H9 (cell line): ENCODE measurements around the gene ATG5. TPM values are rescaled to one million over a fixed set of nuclear protein-coding genes. Genes with fewer than 3 reads are reported as not detected.
A peak's percentile ranks its signal among the peaks of the same experiment; 100 is the strongest.

Experiments
- DNase-seq: peaks from one replicate; pipeline ENCODE4 v3.0.0-alpha.2; 2017
- H2AFZ ChIP-seq: one replicate; pipeline ENCODE4 v1.6.1; 2013; ENCODE audit warnings: mild to moderate bottlenecking, low read length, control low read depth, moderate library complexity
- H2AK5ac ChIP-seq: 2 replicates; pipeline ENCODE4 v1.6.1; 2013; ENCODE audit warnings: low read length, control low read depth, mixed read lengths; ENCODE audit not compliant: insufficient read length
- H2BK120ac ChIP-seq: one replicate; pipeline ENCODE4 v1.6.1; 2013; ENCODE audit warnings: low read depth, mild to moderate bottlenecking, low read length, control low read depth, inconsistent platforms; ENCODE audit not compliant: poor library complexity, severe bottlenecking
- H2BK12ac ChIP-seq: 2 replicates; pipeline ENCODE4 v1.6.1; 2013; ENCODE audit warnings: low read length, control low read depth, mixed read lengths, low read depth; ENCODE audit not compliant: insufficient read length
- H2BK15ac ChIP-seq: 2 replicates; pipeline ENCODE4 v1.6.1; 2013; ENCODE audit warnings: low read depth, low read length, control low read depth
- H2BK20ac ChIP-seq: one replicate; pipeline ENCODE4 v1.6.1; 2013; ENCODE audit warnings: low read depth, mild to moderate bottlenecking, low read length, control low read depth, inconsistent platforms; ENCODE audit not compliant: poor library complexity, severe bottlenecking
- H2BK5ac ChIP-seq: 2 replicates; pipeline ENCODE4 v1.6.1; 2013; ENCODE audit warnings: low read length, control low read depth, mixed read lengths; ENCODE audit not compliant: insufficient read length
- H3K14ac ChIP-seq: 2 replicates; pipeline ENCODE4 v1.6.1; 2013; ENCODE audit warnings: low read length, control low read depth; ENCODE audit not compliant: insufficient read depth
- H3K18ac ChIP-seq: 2 replicates; pipeline ENCODE4 v1.6.1; 2013; ENCODE audit warnings: low read depth, mild to moderate bottlenecking, mixed read lengths, low read length, control low read depth; ENCODE audit not compliant: insufficient read length
- H3K23ac ChIP-seq: 2 replicates; pipeline ENCODE4 v1.6.1; 2013; ENCODE audit warnings: low read length, control low read depth, mixed read lengths, low read depth; ENCODE audit not compliant: insufficient read length
- H3K23me2 ChIP-seq: 2 replicates; pipeline ENCODE4 v1.6.1; 2013; ENCODE audit warnings: low read depth, mild to moderate bottlenecking, mixed read lengths, low read length, control low read depth; ENCODE audit not compliant: insufficient read length, poor library complexity, severe bottlenecking
- H3K27ac ChIP-seq: 2 replicates; pipeline ENCODE4 v1.5.1; 2013; ENCODE audit warnings: low read length, control low read depth, mixed read lengths, low read depth; ENCODE audit not compliant: insufficient read length
- H3K27me3 ChIP-seq: 2 replicates; pipeline ENCODE4 v1.6.1; 2013; ENCODE audit warnings: low read length, control low read depth, inconsistent platforms; ENCODE audit not compliant: insufficient read depth
- H3K4ac ChIP-seq: 2 replicates; pipeline ENCODE4 v1.6.1; 2013; ENCODE audit warnings: low read depth, mild to moderate bottlenecking, control low read depth, inconsistent platforms, low read length, moderate library complexity
- H3K4me1 ChIP-seq: 2 replicates; pipeline ENCODE4 v1.6.1; 2013; ENCODE audit warnings: low read length, control low read depth, inconsistent platforms; ENCODE audit not compliant: insufficient read depth
- H3K4me2 ChIP-seq: 2 replicates; pipeline ENCODE4 v1.6.1; 2013; ENCODE audit warnings: low read length, control low read depth, mixed read lengths; ENCODE audit not compliant: insufficient read length, insufficient read depth
- H3K56ac ChIP-seq: 2 replicates; pipeline ENCODE4 v1.6.1; 2013; ENCODE audit warnings: low read depth, mild to moderate bottlenecking, mixed read lengths, low read length, control low read depth; ENCODE audit not compliant: insufficient read length
- H3K79me1 ChIP-seq: 2 replicates; pipeline ENCODE4 v1.6.1; 2013; ENCODE audit warnings: low read depth, mild to moderate bottlenecking, moderate library complexity, low read length, control low read depth, inconsistent platforms; ENCODE audit not compliant: insufficient read depth, poor library complexity, severe bottlenecking
- H3K79me2 ChIP-seq: 2 replicates; pipeline ENCODE4 v1.6.1; 2013; ENCODE audit warnings: low read length, control low read depth, inconsistent platforms; ENCODE audit not compliant: insufficient read depth
- H3K9ac ChIP-seq: 2 replicates; pipeline ENCODE4 v1.6.1; 2013; ENCODE audit warnings: low read length, control low read depth, mixed read lengths; ENCODE audit not compliant: insufficient read length; ENCODE audit errors: extremely low read depth
- H3K9me3 ChIP-seq: one replicate; pipeline ENCODE4 v1.6.1; 2013; ENCODE audit warnings: low read depth, low read length, inconsistent platforms; ENCODE audit not compliant: control insufficient read depth
- H3T11ph ChIP-seq: one replicate; pipeline ENCODE4 v1.6.1; 2013; ENCODE audit warnings: mild to moderate bottlenecking, low read length, control low read depth, inconsistent platforms
- H4K20me1 ChIP-seq: one replicate; pipeline ENCODE4 v1.6.1; 2013; ENCODE audit not compliant: control insufficient read depth, insufficient read length, insufficient read depth
- H4K5ac ChIP-seq: 2 replicates; pipeline ENCODE4 v1.6.1; 2013; ENCODE audit warnings: low read depth, mild to moderate bottlenecking, mixed read lengths, low read length, control low read depth; ENCODE audit not compliant: insufficient read length
- H4K8ac ChIP-seq: replicated peaks from 2 replicates; pipeline ENCODE4 v1.6.1; 2013; ENCODE audit warnings: low read length, control low read depth, mixed read lengths, low read depth; ENCODE audit not compliant: insufficient read length
- H4K91ac ChIP-seq: 2 replicates; pipeline ENCODE4 v1.6.1; 2013; ENCODE audit warnings: low read depth, mild to moderate bottlenecking, moderate library complexity, mixed read lengths, low read length, control low read depth; ENCODE audit not compliant: insufficient read length
- H3K27ac Mint-ChIP-seq, 3 experiments: 2 replicates in 2 of 3; 3 replicates in 1 of 3; pipeline ENCODE4 v1.8.0; 2020 to 2021; ENCODE audit warnings: mixed read lengths in 3 of 3, mild to moderate bottlenecking in 1 of 3, moderate library complexity in 1 of 3
- H3K27me3 Mint-ChIP-seq: 2 replicates; pipeline ENCODE4 v1.8.0; 2021; ENCODE audit warnings: low read depth, mild to moderate bottlenecking, moderate library complexity, mixed read lengths
- H3K36me3 Mint-ChIP-seq, 3 experiments: 2 replicates in 2 of 3; 3 replicates in 1 of 3; pipeline ENCODE4 v1.8.0; 2020 to 2021; ENCODE audit warnings: low read depth in 3 of 3, mixed read lengths in 3 of 3; ENCODE audit not compliant: insufficient read depth in 1 of 3
- H3K4me1 Mint-ChIP-seq, 2 experiments: 2 replicates each; pipeline ENCODE4 v1.8.0; 2020; ENCODE audit warnings: mixed read lengths in 2 of 2
- H3K4me3 Mint-ChIP-seq, 2 experiments: 2 replicates in 1 of 2; 3 replicates in 1 of 2; pipeline ENCODE4 v1.8.0; 2020 to 2021; ENCODE audit warnings: mild to moderate bottlenecking in 2 of 2, mixed read lengths in 2 of 2, moderate library complexity in 1 of 2
- H3K9me3 Mint-ChIP-seq, 2 experiments: 2 replicates in 1 of 2; 3 replicates in 1 of 2; pipeline ENCODE4 v1.8.0; 2020; ENCODE audit warnings: mild to moderate bottlenecking in 2 of 2, mixed read lengths in 2 of 2, moderate library complexity in 1 of 2
- WGBS: extraction: QIAGEN DNeasy Blood & Tissue Kit; methylation state at CpG from one replicate; pipeline ENCODE4 v1.1.7; 2013; ENCODE audit warnings: missing lambda C conversion rate, low lambda C conversion rate, mixed read lengths; ENCODE audit not compliant: insufficient read length; ENCODE audit errors: extremely low coverage; 5-methylcytosine and 5-hydroxymethylcytosine counted together
- total RNA-seq: library from RNA; stranded (reverse); gene quantifications from 2 replicates; pipeline ENCODE4 v1.2.1, GENCODE V29; 2021
- TF ChIP-seq, protein P1 (sequence below): fragments of 200-600 bp; sonication (generic); conservative IDR thresholded peaks from 3 replicates; pipeline ENCODE4 v1.8.0; 2021; ENCODE audit warnings: antibody characterized with exemption, mild to moderate bottlenecking

ATG5 gene
- total RNA-seq, 1 experiment from 2014 or later = 36.7 TPM

DNA sequence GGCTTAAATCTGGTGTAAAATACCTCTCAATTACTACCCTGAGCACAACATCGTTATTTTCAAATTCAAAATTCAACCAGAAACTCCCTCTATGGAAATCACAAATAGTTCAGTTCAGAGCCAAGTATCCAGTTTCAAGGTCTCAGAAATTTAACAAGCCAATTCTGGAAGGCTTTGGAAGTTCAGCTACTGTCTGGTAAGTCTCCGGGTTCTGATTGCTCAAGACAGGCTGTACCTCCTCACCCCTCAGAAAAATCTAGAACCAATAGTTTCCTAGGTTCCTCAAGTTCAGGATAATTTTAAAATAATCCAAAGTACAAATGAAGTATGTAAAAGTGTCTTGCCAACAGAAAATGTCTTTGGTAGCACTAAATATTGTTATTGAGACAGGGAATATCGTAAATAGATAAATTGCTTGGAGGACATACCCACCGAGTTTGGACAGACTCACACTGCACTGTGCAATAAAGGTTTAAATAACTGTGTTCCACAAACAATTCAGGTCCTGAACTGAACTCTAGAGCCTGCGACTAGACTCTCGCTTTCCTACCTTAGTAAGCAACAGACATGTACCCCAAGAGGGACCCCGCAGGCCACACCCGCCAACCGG lies 729 bp downstream of the ATG5 start:
- H3K27me3 ChIP-seq = no peaks in the 10 kb centered on the region
- no peaks in the 10 kb centered on the region for H3K9me3 ChIP-seq
- H3K36me3 Mint-ChIP-seq = peaks cover 0 to 10% (median 6%) of the 10 kb centered on the region in 3 experiments; a peak in 4 of 7 replicates
- H3K56ac ChIP-seq = no peak overlapping the region
- H3K79me1 ChIP-seq = peaks cover 7% of the 10 kb centered on the region
- H4K20me1 ChIP-seq = no peaks in the 10 kb centered on the region
- no peak overlapping the region for H4K91ac ChIP-seq
- H3K4me1 Mint-ChIP-seq = peaks cover 23 to 24% of the 10 kb centered on the region in 2 experiments
- H3K27ac Mint-ChIP-seq = peak overlapping the region; percentile 90 to 97 (median 91)
- H3K18ac ChIP-seq = peak overlapping the region; percentile 83
- H3K9ac ChIP-seq = peak overlapping the region; percentile 72
- H3K23ac ChIP-seq = no peak overlapping the region
- no peak overlapping the region for H2BK120ac ChIP-seq
- no peak overlapping the region for H2BK15ac ChIP-seq
- no CpG with 5 or more reads among the region's 9 CpGs for WGBS
- H3K27ac ChIP-seq = peak overlapping the region; percentile 62
- peak overlapping the region; percentile 75 for H3K4me2 ChIP-seq
- H2BK5ac ChIP-seq = no peak overlapping the region
- no peak overlapping the region for H2BK20ac ChIP-seq
- no peak overlapping the region for H2AK5ac ChIP-seq
- no peak for DNase-seq
- H3K14ac ChIP-seq = peak overlapping the region; percentile 93; the same call in 1 of the 2 replicates
- no peaks in the 10 kb centered on the region for H3K9me3 Mint-ChIP-seq
- H2BK12ac ChIP-seq = no peak overlapping the region
- no peak overlapping the region for H4K5ac ChIP-seq
- no peak overlapping the region for H4K8ac ChIP-seq
- H2AFZ ChIP-seq = no peak overlapping the region
- H3K4me1 ChIP-seq = no peaks in the 10 kb centered on the region
- TF ChIP-seq, protein P1, sequence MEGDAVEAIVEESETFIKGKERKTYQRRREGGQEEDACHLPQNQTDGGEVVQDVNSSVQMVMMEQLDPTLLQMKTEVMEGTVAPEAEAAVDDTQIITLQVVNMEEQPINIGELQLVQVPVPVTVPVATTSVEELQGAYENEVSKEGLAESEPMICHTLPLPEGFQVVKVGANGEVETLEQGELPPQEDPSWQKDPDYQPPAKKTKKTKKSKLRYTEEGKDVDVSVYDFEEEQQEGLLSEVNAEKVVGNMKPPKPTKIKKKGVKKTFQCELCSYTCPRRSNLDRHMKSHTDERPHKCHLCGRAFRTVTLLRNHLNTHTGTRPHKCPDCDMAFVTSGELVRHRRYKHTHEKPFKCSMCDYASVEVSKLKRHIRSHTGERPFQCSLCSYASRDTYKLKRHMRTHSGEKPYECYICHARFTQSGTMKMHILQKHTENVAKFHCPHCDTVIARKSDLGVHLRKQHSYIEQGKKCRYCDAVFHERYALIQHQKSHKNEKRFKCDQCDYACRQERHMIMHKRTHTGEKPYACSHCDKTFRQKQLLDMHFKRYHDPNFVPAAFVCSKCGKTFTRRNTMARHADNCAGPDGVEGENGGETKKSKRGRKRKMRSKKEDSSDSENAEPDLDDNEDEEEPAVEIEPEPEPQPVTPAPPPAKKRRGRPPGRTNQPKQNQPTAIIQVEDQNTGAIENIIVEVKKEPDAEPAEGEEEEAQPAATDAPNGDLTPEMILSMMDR = no peak
- H3K4ac ChIP-seq = no peak overlapping the region
- H3K23me2 ChIP-seq = no peaks in the 10 kb centered on the region
- H3T11ph ChIP-seq = no peak overlapping the region
- peaks cover 9% of the 10 kb centered on the region for H3K27me3 Mint-ChIP-seq
- H3K79me2 ChIP-seq = peaks cover 19% of the 10 kb centered on the region; the same call in 1 of the 2 replicates
- H3K4me3 Mint-ChIP-seq = peak overlapping the region; percentile 93
